Measurements from ENCODE around the gene PTPRA. TPM values are rescaled to one million over a fixed set of nuclear protein-coding genes. Genes with fewer than 3 reads are reported as not detected.

PTPRA gene
- total and polyA plus RNA-seq, 8 donors = 8.1 to 157 (median 21.8) TPM

GRCh38 chr20:3038454-3038853 lies 165.2 kb downstream of the PTPRA start:
- Histone ChIP-seq H3K27ac (no peak overlapping the region), H3K27me3 (no peaks in the 10 kb centered on the region), H3K9me3 (no peaks in the 10 kb centered on the region), H3K4me3 (no peak overlapping the region), H3K4me1 (peaks cover 8 to 24% (median 20%) of the 10 kb centered on the region in 4 donors), H3K36me3 (peaks cover 35 to 70% (median 64%) of the 10 kb centered on the region in 4 donors)
- DNase-seq = no peak
- WGBS, 5 donors = 66 to 82% (median 79%) methylated on average over 5 of the region's 5 CpGs
- intact Hi-C loops (cut with DNase I; ENCODE audit: low total_unique reads) = no loop called here
- TF ChIP-seq POLR2AphosphoS5 (IDR thresholded peaks at IDR 0.05) (no peak), POLR2A (IDR thresholded peaks at IDR 0.05) (no peak), CTCF (IDR thresholded peaks at IDR 0.05) (no peak), EP300 (IDR thresholded peaks at IDR 0.05) (no peak)

DNA sequence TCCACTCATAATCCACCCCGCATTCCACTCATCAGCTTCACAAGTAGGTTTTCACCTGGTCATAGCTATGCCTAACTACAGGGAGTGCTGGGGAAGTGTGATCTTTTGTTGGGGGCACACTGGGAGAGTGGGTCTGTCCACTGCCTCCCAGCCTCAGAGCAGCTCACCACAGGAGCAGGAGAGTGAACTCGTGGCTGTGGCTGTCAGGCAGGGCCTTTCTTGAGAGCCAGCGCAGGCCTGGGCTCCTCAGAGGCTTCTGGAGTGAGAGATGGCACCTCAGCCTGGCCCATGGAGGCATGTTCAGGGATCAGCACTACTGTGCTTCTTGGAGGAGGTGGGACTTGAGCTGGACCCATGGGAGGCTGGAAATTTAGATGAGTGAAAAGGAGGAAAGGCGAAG lies 166.1 kb downstream of the PTPRA start:
- TF ChIP-seq CTCF (IDR thresholded peaks at IDR 0.05) (no peak), POLR2A (IDR thresholded peaks at IDR 0.05) (no peak), EP300 (IDR thresholded peaks at IDR 0.05) (no peak), POLR2AphosphoS5 (IDR thresholded peaks at IDR 0.05) (no peak)
- intact Hi-C loops (cut with DNase I; ENCODE audit: low total_unique reads) = no loop called here
- Histone ChIP-seq H3K4me3 (no peak overlapping the region), H3K9me3 (no peaks in the 10 kb centered on the region), H3K27ac (no peak overlapping the region), H3K4me1 (peaks cover 8 to 24% (median 20%) of the 10 kb centered on the region in 4 donors), H3K27me3 (no peaks in the 10 kb centered on the region), H3K36me3 (peaks cover 35 to 64% (median 63%) of the 10 kb centered on the region in 4 donors)
- DNase-seq = no peak
- WGBS, 5 donors = 72 to 91% (median 81%) methylated on average over 4 of the region's 4 CpGs

- no peak for TF ChIP-seq EP300 (IDR thresholded peaks at IDR 0.05)
- no peak for TF ChIP-seq POLR2AphosphoS5 (IDR thresholded peaks at IDR 0.05)
- no peak for TF ChIP-seq CTCF (IDR thresholded peaks at IDR 0.05)
- no peak for TF ChIP-seq POLR2A (IDR thresholded peaks at IDR 0.05)
- Histone ChIP-seq H3K27ac (no peak overlapping the region), H3K4me1 (peaks cover 8 to 28% (median 26%) of the 10 kb centered on the region in 4 donors), H3K9me3 (no peaks in the 10 kb centered on the region), H3K36me3 (peaks cover 35 to 58% (median 57%) of the 10 kb centered on the region in 4 donors), H3K4me3 (no peak overlapping the region), H3K27me3 (no peaks in the 10 kb centered on the region)
- WGBS, 5 donors = 84 to 97% (median 94%) methylated on average over 5 to 8 of the region's 8 CpGs
- no peak for DNase-seq
- intact Hi-C loops (cut with DNase I; ENCODE audit: low total_unique reads) = no loop called here
Observed at GRCh38 chr20:3040086-3040485, 166.8 kb downstream of the PTPRA start.

GRCh38 chr20:3041854-3042409 lies 168.7 kb downstream of the PTPRA start:
- Histone ChIP-seq H3K27ac (peak overlapping the region; percentile 46 to 94 (median 67)), H3K9me3 (no peaks in the 10 kb centered on the region), H3K4me1 (peaks cover 12 to 39% (median 35%) of the 10 kb centered on the region in 4 donors), H3K27me3 (no peaks in the 10 kb centered on the region), H3K4me3 (peak overlapping the region in 1 of 4 donors; percentile 11), H3K36me3 (peaks cover 21 to 40% (median 39%) of the 10 kb centered on the region in 4 donors)
- intact Hi-C loops (cut with DNase I; ENCODE audit: low total_unique reads) = no loop called here
- peak in 1 of 2 donors; percentile 64 for DNase-seq
- no peak for TF ChIP-seq POLR2A (IDR thresholded peaks at IDR 0.05)
- TF ChIP-seq CTCF (IDR thresholded peaks at IDR 0.05) = no peak
- no peak for TF ChIP-seq POLR2AphosphoS5 (IDR thresholded peaks at IDR 0.05)
- no peak for TF ChIP-seq EP300 (IDR thresholded peaks at IDR 0.05)
- 18 to 42% (median 22%) methylated on average over 10 of the region's 10 CpGs for WGBS, 5 donors

Measured in stomach (tissue), 9 donors.